Activated T-helper 2 cell treated with anti-CD3 and anti-CD28 coated beads, Interferon-gamma antibody, Interleukin-2, Interleukin-4, amounts not matched to agents 10 μg/mL and 5 μg/mL and 100 μg/mL, durations not matched to agents 14 hours and 24 hours and 36 hours (primary cell): ENCODE data around the gene MRPS33. TPM values are rescaled to one million over a fixed set of nuclear protein-coding genes. Genes with fewer than 3 reads are reported as not detected.

Source experiments
- DNase-seq: peaks from one replicate; pipeline ENCODE4 v3.0.0; 2021; ENCODE audit warnings: low spot score
- H3K27ac Mint-ChIP-seq: one replicate; pipeline ENCODE4 v1.8.0; 2021; ENCODE audit warnings: mixed read lengths
- H3K27me3 Mint-ChIP-seq: one replicate; pipeline ENCODE4 v1.8.0; 2021; ENCODE audit warnings: low read depth, mixed read lengths
- H3K36me3 Mint-ChIP-seq: one replicate; pipeline ENCODE4 v1.8.0; 2021; ENCODE audit warnings: low read depth, mixed read lengths
- H3K4me1 Mint-ChIP-seq: one replicate; pipeline ENCODE4 v1.8.0; 2021; ENCODE audit warnings: low read depth, mixed read lengths
- H3K4me3 Mint-ChIP-seq: one replicate; pipeline ENCODE4 v1.8.0; 2021; ENCODE audit warnings: low read depth, mild to moderate bottlenecking, moderate library complexity, mixed read lengths
- H3K9me3 Mint-ChIP-seq: one replicate; pipeline ENCODE4 v1.8.0; 2021; ENCODE audit warnings: mixed read lengths
- intact Hi-C: fragments of 100-400 bp; cut with micrococcal nuclease; formaldehyde crosslinking; loops from one replicate; pipeline ENCODE4 v1.15.1; 2023
- total RNA-seq: library from RNA; stranded (reverse); gene quantifications from 2 replicates; pipeline ENCODE4 v1.2.3, GENCODE V29; 2022

Gene MRPS33
- total RNA-seq, 1 donor from 2014 or later, result 70.0 TPM

DNA sequence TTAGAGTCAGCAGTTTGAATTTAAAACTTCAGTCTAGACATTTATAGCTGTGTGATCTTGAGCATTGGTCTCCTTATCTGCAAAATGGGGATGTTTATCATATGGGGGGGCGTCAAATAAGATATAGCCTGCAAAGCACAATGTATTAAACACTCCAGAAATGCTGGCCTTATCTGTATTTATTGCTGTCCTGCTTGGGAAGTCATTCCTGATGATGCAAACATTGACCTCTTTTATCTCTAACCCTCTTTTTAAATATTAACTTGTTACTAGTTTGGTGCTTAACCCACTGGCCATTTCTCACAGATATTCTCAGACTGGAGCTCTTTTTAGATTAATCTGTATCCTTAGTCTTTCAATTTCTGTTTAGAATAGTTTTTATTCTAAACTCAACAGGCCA is 13.2 kb downstream of the MRPS33 start:
- peaks cover 10% of the 10 kb centered on the region for H3K27me3 Mint-ChIP-seq
- H3K27ac Mint-ChIP-seq, result no peak overlapping the region
- no peak for DNase-seq
- H3K4me3 Mint-ChIP-seq, result no peak overlapping the region
- H3K36me3 Mint-ChIP-seq, result peaks cover 12% of the 10 kb centered on the region
- H3K9me3 Mint-ChIP-seq, result no peaks in the 10 kb centered on the region
- intact Hi-C loops, result no loop called here
- H3K4me1 Mint-ChIP-seq, result no peaks in the 10 kb centered on the region

DNA sequence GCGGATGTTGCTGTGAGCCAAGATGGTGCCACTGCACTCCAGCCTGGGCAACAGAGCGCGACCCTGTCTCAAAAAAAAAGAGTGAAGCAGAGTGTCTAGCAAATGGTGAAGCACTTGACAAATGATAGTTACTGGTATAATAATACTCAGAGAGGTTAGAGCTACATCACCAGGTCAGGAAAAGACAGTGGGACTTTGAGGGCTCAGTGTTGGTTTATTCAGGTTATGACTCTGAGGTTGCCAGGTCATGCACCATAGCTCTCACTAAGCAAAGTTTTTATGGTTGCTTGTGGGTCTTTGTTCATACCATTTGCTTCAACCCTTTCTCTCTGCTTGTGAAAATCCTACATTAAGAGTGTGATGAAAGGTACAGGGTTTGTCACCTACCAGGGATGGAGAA is 13.6 kb downstream of the MRPS33 start:
- intact Hi-C loops, result no loop called here
- Mint-ChIP-seq H3K27me3 (peaks cover 13% of the 10 kb centered on the region), H3K4me3 (no peak overlapping the region), H3K9me3 (no peaks in the 10 kb centered on the region), H3K4me1 (no peaks in the 10 kb centered on the region), H3K27ac (no peak overlapping the region), H3K36me3 (peaks cover 8% of the 10 kb centered on the region)
- no peak for DNase-seq

DNA sequence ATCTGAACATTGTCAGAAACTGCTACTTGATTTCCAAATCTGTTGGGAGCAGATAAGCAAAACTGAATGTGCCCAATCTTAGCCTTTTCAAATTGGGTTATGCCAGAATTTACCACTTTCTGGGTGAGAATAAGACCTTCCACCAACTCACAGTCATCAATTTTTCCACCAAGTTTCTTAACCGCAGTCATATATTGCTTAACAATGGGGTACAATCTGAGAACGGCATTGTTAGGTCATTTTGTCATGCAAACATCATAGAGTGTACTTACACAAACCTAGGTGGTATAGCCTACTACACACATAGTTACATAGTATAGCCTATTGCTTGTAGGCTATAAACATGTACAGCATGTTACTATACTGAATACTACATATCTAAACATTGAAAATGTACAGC is 16.0 kb downstream of the MRPS33 start:
- Mint-ChIP-seq H3K27me3 (peaks cover 13% of the 10 kb centered on the region), H3K36me3 (no peaks in the 10 kb centered on the region), H3K27ac (no peak overlapping the region), H3K9me3 (no peaks in the 10 kb centered on the region), H3K4me3 (no peak overlapping the region), H3K4me1 (no peaks in the 10 kb centered on the region)
- intact Hi-C loops, result no loop called here
- DNase-seq, result no peak

DNA sequence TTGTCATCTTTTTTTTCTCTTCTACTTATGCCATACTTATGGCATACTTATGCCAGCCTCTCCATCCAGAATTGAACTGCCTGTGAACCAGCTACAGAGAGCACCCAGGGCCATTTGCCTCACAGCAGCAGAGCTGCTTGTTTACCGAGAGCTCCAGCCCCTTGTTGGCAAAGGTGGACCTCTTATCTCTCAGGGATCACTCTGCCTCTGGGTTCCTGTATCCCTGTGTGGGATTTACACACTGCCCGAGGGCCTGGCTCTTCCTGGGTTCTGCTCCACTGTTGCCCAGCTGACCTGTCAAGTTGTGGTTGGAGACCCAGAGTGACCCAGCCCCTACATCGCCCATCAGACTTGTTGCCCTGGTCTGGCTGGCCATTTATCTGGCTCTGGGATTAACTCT is 22.3 kb downstream of the MRPS33 start:
- H3K9me3 Mint-ChIP-seq, result no peaks in the 10 kb centered on the region
- intact Hi-C loops, result no loop called here
- H3K27me3 Mint-ChIP-seq, result peaks cover 16% of the 10 kb centered on the region

DNA sequence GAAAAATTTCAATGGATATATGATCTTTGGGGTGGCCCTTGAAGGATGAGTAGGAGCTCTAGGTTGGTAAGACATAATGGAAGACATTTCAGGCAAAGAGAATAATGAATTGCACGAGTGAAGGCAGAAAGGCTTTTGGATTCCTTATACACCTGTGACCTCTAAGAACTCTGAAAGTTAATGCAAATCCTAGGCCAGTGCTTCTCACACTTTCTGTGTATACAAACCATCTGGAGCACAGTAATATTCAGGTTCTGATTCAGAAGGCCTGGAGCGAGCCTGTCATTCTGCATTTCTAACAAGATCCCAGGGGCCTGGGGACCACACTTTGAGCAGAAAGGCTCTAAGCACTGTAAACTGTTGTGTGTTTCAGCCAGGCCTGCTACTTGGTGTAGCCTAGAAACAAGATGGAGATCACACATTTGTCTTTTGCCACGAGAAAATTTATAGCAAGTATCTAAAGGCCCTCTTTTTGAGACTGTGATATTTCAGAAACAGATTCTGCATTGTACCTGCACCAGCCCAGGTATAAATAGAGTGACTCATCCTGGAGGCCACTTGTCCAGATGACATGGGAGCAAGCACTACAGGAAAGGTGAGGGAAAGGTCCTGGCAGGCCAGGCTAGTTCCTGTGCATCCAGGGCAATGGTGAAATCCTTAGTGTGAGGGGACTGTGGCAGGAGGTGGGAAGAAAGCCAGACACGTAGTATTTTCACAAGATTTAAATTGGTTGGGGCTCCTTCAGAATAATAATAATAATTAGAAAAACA is 24.4 kb downstream of the MRPS33 start:
- no peak overlapping the region for H3K4me3 Mint-ChIP-seq
- no peaks in the 10 kb centered on the region for H3K9me3 Mint-ChIP-seq

More for the DNA sequence above, 22.3 kb downstream of the MRPS33 start:
- Mint-ChIP-seq H3K27ac (no peak overlapping the region), H3K36me3 (no peaks in the 10 kb centered on the region), H3K4me1 (no peaks in the 10 kb centered on the region), H3K4me3 (no peak overlapping the region)
- DNase-seq, result no peak

DNA sequence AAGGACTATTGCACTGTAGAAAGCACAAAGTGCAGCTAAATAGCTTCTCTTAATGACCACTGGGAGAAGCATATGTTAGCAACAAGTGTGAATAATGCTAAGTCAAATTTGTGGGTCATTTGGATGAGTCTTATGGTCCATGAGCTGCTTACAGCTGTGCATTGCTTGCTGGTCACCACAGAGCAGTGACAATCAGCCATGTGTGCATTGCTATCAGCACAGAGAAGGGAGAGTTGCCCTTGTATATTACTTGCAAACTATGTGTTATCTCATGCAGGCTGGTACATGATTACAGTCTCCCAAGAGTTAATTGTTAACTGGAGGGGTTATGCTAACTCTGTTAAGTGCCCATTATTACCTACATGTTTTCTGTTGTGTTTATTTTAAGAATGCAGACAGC is 25.7 kb downstream of the MRPS33 start:
- intact Hi-C loops, result no loop called here
- H3K4me1 Mint-ChIP-seq, result no peaks in the 10 kb centered on the region
- no peak overlapping the region for H3K4me3 Mint-ChIP-seq
- no peak overlapping the region for H3K27ac Mint-ChIP-seq
- DNase-seq, result no peak
- no peaks in the 10 kb centered on the region for H3K9me3 Mint-ChIP-seq
- H3K27me3 Mint-ChIP-seq, result peaks cover 16% of the 10 kb centered on the region
- no peaks in the 10 kb centered on the region for H3K36me3 Mint-ChIP-seq

More for the DNA sequence above, 24.4 kb downstream of the MRPS33 start:
- intact Hi-C loops, result no loop called here
- Mint-ChIP-seq H3K4me1 (no peaks in the 10 kb centered on the region), H3K27ac (no peak overlapping the region), H3K36me3 (no peaks in the 10 kb centered on the region), H3K27me3 (peaks cover 16% of the 10 kb centered on the region)
- DNase-seq, result no peak

DNA sequence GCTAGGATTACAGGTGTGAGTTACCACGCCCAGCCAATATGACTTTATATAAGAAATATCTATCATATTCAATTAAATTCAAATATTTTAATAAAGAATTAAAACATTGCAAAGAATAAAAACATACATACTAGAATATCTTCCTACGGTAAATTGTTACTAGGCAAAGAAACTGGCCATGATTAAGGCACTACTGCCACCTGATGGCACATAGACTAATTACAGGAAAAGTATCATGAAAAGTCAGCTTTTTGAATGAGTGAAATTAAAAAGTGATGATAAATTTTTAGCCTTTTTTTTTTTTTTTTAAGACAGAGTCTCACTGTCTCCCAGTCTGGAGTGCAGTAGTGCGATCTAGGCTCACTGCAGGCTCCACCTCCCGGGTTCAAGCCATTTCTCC is 30.9 kb downstream of the MRPS33 start:
- DNase-seq, result no peak
- intact Hi-C loops, result no loop called here
- no peaks in the 10 kb centered on the region for H3K4me1 Mint-ChIP-seq
- peaks cover 15% of the 10 kb centered on the region for H3K27me3 Mint-ChIP-seq
- no peaks in the 10 kb centered on the region for H3K36me3 Mint-ChIP-seq
- no peak overlapping the region for H3K27ac Mint-ChIP-seq
- H3K4me3 Mint-ChIP-seq, result no peak overlapping the region
- no peaks in the 10 kb centered on the region for H3K9me3 Mint-ChIP-seq

DNA sequence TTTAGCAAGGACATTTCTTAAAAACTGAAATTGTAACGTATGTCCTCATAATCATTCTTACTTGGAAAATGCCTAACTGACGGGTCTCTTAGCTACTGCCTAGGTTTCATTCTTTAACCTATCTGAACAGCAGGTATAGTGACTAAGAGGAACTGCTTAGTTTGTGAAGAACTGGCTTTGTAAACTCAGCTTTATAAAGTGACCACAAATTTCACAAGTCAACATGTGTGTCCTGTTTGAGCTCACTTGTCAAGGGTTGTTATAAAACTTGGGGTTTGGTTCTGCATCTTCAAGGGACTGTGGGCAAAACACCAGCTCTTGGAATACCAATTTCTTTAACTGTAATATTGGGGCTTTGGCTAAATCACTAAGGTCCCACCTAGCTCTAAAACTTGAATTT is 32.2 kb downstream of the MRPS33 start:
- DNase-seq, result no peak
- intact Hi-C loops, result no loop called here
- H3K36me3 Mint-ChIP-seq, result no peaks in the 10 kb centered on the region
- no peaks in the 10 kb centered on the region for H3K4me1 Mint-ChIP-seq
- H3K27me3 Mint-ChIP-seq, result peaks cover 15% of the 10 kb centered on the region
- no peak overlapping the region for H3K4me3 Mint-ChIP-seq
- no peaks in the 10 kb centered on the region for H3K9me3 Mint-ChIP-seq
- H3K27ac Mint-ChIP-seq, result no peak overlapping the region

DNA sequence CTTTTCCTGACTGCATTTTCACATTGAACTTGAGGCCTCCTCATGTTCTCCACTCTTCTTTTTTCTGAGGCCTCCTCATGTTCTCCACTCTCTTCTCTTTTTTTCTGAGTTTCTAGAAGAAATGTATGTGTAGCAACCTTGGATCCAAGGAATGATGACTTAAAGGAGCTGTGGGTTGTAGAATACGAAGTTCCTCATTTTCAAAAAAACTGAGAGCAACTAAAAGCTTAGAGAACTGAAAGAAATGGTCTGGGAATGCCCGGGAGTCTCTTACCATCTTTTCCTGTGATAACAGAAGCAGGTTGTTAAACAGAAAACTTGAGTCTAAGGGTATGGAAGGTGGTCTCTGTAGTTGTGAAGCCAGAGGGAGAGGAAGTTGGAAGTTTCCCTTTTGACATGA is 32.8 kb downstream of the MRPS33 start:
- Mint-ChIP-seq H3K9me3 (no peaks in the 10 kb centered on the region), H3K27me3 (peaks cover 13% of the 10 kb centered on the region), H3K4me3 (no peak overlapping the region), H3K4me1 (no peaks in the 10 kb centered on the region), H3K27ac (no peak overlapping the region), H3K36me3 (no peaks in the 10 kb centered on the region)
- intact Hi-C loops, result no loop called here
- no peak for DNase-seq

DNA sequence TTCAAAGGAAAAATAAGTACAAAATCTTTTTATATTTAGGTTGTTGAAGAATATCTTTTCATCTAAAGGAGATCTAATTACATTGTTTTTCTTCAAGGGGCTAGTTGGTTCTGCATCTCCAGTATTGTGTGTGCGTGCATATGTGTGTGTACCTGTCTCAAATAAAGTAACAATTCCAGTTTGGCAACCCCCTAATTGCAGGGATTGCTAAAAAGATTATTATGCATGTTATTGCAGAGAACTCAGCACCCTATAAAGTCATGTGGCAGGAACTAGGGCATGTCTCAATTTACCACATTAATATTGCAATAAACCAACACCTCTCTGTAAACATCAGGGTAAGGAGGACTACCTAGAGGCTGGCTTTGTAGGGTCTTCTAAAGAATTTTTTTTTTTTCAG is 37.0 kb downstream of the MRPS33 start:
- Mint-ChIP-seq H3K9me3 (no peaks in the 10 kb centered on the region), H3K27ac (no peak overlapping the region), H3K36me3 (no peaks in the 10 kb centered on the region), H3K4me3 (no peak overlapping the region), H3K4me1 (no peaks in the 10 kb centered on the region), H3K27me3 (peaks cover 11% of the 10 kb centered on the region)
- no peak for DNase-seq
- intact Hi-C loops, result no loop called here

DNA sequence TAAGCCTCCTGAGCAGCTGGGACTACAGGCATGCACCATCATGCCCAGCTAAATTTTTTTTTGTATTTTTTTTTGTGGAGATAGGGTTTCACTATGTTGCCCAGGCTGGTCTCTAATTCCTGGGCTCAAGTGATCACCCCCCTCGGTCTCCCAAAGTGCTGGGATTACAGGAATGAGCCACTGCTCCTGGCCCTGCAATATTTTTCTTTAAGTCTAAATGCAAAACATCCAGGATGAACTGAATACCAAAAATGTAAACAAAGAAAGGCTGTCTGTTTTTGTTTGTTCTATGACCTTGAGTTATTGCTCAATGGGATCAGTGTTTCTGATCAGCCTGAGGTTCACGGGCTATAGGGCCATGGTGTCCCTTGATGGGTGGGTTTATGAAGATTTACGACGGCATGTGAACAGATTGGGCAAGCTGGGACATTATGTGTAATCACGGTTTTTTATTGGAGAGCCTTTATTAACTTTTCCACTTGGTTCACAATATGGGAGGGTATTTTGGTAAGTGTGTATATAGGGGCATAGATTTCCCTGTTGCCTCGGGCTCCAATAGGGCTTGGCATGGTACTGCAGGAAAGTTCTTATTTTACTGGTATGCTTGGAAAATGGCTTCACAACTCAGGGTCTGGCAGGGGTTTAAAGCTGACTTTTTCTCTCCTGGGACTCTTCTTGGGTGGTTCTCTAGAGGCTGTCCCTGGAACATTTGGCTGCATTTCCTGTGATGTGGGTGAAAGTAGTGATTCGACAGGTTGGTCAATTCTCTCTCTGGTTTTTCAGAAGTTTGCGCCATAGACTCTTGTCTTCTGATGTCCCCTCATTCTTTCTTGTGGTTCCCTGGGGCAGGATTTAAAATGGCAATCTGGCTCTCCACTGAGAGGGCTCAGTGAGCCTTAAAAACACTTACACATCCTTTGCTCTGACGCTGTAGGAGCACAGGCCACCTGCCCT is 41.6 kb downstream of the MRPS33 start:
- intact Hi-C loops, result no loop called here
- no peak overlapping the region for H3K27ac Mint-ChIP-seq

DNA sequence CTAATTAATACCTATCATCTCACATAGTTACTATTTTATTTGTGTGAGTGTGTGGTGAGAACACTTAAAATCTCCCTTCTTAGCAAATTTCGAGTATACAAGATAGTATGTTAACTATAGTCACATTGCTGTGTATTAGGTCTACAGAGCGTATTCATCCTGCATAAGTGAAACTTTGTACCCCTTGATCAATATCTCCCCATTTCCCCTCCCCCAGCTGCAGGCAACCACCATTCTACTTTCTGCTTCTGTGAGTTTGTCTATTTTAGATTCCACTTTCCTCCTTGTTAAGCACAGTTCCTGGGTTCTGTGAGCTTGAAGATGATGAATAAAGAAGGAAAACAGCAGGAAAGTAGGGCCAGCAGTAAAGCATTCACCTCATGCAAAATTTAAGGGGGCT is 42.4 kb downstream of the MRPS33 start:
- no peaks in the 10 kb centered on the region for H3K4me1 Mint-ChIP-seq
- H3K4me3 Mint-ChIP-seq, result no peak overlapping the region
- no peaks in the 10 kb centered on the region for H3K9me3 Mint-ChIP-seq
- H3K27ac Mint-ChIP-seq, result no peak overlapping the region
- H3K27me3 Mint-ChIP-seq, result peaks cover 5% of the 10 kb centered on the region
- intact Hi-C loops, result no loop called here
- DNase-seq, result no peak
- no peaks in the 10 kb centered on the region for H3K36me3 Mint-ChIP-seq

More for the DNA sequence above, 41.6 kb downstream of the MRPS33 start:
- H3K36me3 Mint-ChIP-seq, result no peaks in the 10 kb centered on the region
- no peaks in the 10 kb centered on the region for H3K27me3 Mint-ChIP-seq
- no peak for DNase-seq
- no peaks in the 10 kb centered on the region for H3K4me1 Mint-ChIP-seq
- no peak overlapping the region for H3K4me3 Mint-ChIP-seq
- no peaks in the 10 kb centered on the region for H3K9me3 Mint-ChIP-seq

DNA sequence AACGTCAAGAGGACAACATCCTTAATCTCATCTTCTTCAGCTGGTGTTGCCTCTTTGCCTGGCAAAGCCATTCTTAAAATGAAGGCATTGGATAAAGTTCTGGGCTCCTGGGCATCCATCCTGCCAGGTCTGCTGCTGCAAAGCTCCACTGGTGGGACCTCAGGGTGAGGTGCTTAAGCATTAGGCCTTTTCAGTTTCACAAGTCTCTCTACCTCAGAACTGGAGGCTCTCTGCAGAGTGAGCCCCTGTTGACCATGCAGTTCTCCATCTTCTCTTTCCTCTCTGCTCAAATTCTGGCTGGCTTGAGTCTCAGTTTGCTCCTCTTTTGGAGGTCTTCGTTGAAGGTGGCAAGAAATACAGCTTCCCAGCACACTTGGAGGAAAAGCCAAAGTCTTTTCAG is 47.3 kb downstream of the MRPS33 start:
- intact Hi-C loops, result no loop called here
- no peaks in the 10 kb centered on the region for H3K36me3 Mint-ChIP-seq
- no peaks in the 10 kb centered on the region for H3K9me3 Mint-ChIP-seq

More for the DNA sequence above, 47.3 kb downstream of the MRPS33 start:
- no peak overlapping the region for H3K4me3 Mint-ChIP-seq
- H3K27ac Mint-ChIP-seq, result no peak overlapping the region
- H3K27me3 Mint-ChIP-seq, result peaks cover 7% of the 10 kb centered on the region
- DNase-seq, result no peak
- no peaks in the 10 kb centered on the region for H3K4me1 Mint-ChIP-seq
